DND-41 (cell line): ENCODE results near the gene RSBN1.

ENCODE experiments used
- CTCF ChIP-seq: IDR thresholded peaks from 2 replicates; pipeline ENCODE4 v1.5.1; 2012; ENCODE audit warnings: borderline replicate concordance, low read length, moderate library complexity, mild to moderate bottlenecking; ENCODE audit not compliant: poor library complexity, severe bottlenecking; ENCODE audit errors: extremely low read depth
- EZH2 ChIP-seq: IDR thresholded peaks from 3 replicates; pipeline ENCODE4 v1.6.1; 2012; ENCODE audit warnings: borderline replicate concordance, low read depth, mild to moderate bottlenecking, moderate library complexity, low read length, inconsistent platforms; ENCODE audit not compliant: severe bottlenecking

- no peak for TF ChIP-seq CTCF
- TF ChIP-seq EZH2, result no peak
Observed at GRCh38 chr1:113859478-113860175, 47.4 kb upstream of the RSBN1 start.
